ENCODE measurements around the gene TMEM200A. TPM values are rescaled to one million over a fixed set of nuclear protein-coding genes. Genes with fewer than 3 reads are reported as not detected.
A peak's percentile ranks its signal among the peaks of the same experiment; 100 is the strongest.

TMEM200A gene
- total RNA-seq, 1 experiment from 2014 or later, result 0.40 TPM

DNA sequence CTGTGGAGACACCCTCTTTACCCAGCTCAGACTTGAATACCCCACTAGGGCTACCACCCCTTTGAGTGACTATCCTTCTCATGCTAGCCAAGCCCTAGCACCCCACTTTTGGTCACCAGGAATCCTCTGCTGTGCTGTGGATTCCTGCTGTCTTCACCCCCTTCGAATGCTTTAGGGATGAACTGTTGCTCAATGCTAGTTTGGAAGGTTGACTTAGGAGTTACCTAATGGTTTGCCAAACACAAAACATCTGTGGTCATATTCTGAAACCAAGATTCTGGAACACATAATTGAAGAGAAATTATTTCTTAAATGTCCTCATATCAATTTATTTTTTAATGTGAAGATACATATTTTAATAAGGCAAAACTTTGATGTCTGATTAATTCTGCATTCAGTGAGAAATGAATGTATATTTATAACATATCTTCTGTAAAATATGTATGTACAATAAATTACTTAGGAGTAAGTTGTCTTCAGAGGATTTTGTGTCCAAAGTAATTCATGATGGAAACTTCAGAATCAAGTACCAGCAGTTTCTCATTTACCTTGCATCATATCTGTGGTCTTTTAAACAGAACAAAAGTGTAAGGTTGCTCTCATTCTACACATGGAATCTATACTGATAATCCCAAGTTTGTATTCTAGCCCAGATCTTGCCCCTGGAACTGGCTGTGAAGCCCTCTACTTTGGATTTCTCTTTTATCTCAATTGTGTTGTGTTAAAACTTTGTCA, 46.9 kb downstream of the TMEM200A start:
- intact Hi-C loops (cut with micrococcal nuclease), result no loop called here
- Histone ChIP-seq H3K4me1 (ENCODE audit: insufficient read depth, low read length) (no peaks in the 10 kb centered on the region), H3K9me3 (ENCODE audit: low read length) (no peaks in the 10 kb centered on the region), H3K9me2 (replicated peaks; ENCODE audit: low read length) (no peaks in the 10 kb centered on the region), H3K79me2 (ENCODE audit: low read length) (no peaks in the 10 kb centered on the region), H3K9ac (ENCODE audit: low read length) (no peak overlapping the region), H3K36me3 (ENCODE audit: low read depth, low read length) (no peaks in the 10 kb centered on the region), H3K27me3 (ENCODE audit: low read length) (no peaks in the 10 kb centered on the region), H3F3A (ENCODE audit: low read length, unreplicated experiment) (no peaks in the 10 kb centered on the region), H3K27ac (ENCODE audit: low read length) (no peak overlapping the region), H2AFZ (ENCODE audit: low read length) (no peak overlapping the region), H3K4me3 (ENCODE audit: low read length) (no peak overlapping the region), H3K4me2 (ENCODE audit: low read length) (no peak overlapping the region), H4K20me1 (ENCODE audit: low read length) (no peaks in the 10 kb centered on the region)
- POLR2A ChIA-PET (ENCODE audit: unreplicated experiment), result no interaction called here
- ATAC-seq (no peak), DNase-seq (no peak)
- CTCF ChIA-PET, result no interaction called here
- TF ChIP-seq, protein P1, sequence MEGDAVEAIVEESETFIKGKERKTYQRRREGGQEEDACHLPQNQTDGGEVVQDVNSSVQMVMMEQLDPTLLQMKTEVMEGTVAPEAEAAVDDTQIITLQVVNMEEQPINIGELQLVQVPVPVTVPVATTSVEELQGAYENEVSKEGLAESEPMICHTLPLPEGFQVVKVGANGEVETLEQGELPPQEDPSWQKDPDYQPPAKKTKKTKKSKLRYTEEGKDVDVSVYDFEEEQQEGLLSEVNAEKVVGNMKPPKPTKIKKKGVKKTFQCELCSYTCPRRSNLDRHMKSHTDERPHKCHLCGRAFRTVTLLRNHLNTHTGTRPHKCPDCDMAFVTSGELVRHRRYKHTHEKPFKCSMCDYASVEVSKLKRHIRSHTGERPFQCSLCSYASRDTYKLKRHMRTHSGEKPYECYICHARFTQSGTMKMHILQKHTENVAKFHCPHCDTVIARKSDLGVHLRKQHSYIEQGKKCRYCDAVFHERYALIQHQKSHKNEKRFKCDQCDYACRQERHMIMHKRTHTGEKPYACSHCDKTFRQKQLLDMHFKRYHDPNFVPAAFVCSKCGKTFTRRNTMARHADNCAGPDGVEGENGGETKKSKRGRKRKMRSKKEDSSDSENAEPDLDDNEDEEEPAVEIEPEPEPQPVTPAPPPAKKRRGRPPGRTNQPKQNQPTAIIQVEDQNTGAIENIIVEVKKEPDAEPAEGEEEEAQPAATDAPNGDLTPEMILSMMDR (conservative IDR thresholded peaks at IDR 0.05; ENCODE audit: low read depth, low read length), result no peak
- no peak for TF ChIP-seq EZH2phosphoT487 (IDR thresholded peaks at IDR 0.05; ENCODE audit: borderline replicate concordance, low read length)
- TF ChIP-seq EZH2 (IDR thresholded peaks at IDR 0.05; ENCODE audit: low read length, unreplicated experiment), result no peak
- no TSS peak for BruUV-seq (replicated peaks)

DNA sequence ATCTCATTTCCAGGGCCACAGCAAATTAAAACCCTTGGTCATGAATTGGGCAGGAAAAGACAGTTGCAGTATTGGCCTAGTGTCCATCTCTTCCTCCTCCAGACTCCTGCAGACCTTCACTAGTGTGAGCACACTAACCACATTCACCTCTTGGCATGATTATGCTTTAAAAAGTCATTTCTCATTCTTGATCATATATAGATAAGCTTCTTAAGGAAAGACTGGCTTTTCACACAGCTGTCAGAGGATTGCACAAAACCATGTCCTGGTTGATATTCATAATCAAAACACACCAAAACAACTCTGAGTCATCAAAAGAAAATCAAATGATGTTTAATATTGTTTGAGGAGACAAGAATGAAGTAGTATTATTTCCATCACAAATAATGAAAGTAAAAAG, 52.1 kb downstream of the TMEM200A start:
- H4K20me1 ChIP-seq (ENCODE audit: low read length), result no peaks in the 10 kb centered on the region
- H3K4me3 ChIP-seq (ENCODE audit: low read length), result no peak overlapping the region
- H3K9ac ChIP-seq (ENCODE audit: low read length), result no peak overlapping the region
- H3K79me2 ChIP-seq (ENCODE audit: low read length), result no peaks in the 10 kb centered on the region
- no peaks in the 10 kb centered on the region for H3K9me2 ChIP-seq (replicated peaks; ENCODE audit: low read length)
- no TSS peak for BruUV-seq (replicated peaks)
- no peak overlapping the region for H3K27ac ChIP-seq (ENCODE audit: low read length)
- H3F3A ChIP-seq (ENCODE audit: low read length, unreplicated experiment), result no peaks in the 10 kb centered on the region
- no peak overlapping the region for H3K4me2 ChIP-seq (ENCODE audit: low read length)
- no peaks in the 10 kb centered on the region for H3K4me1 ChIP-seq (ENCODE audit: insufficient read depth, low read length)
- CTCF ChIA-PET, result no interaction called here
- ATAC-seq, result no peak
- POLR2A ChIA-PET (ENCODE audit: unreplicated experiment), result no interaction called here
- intact Hi-C loops (cut with micrococcal nuclease), result no loop called here
- no peaks in the 10 kb centered on the region for H3K9me3 ChIP-seq (ENCODE audit: low read length)
- no peaks in the 10 kb centered on the region for H3K36me3 ChIP-seq (ENCODE audit: low read depth, low read length)
- peak; percentile 22 for DNase-seq
- H3K27me3 ChIP-seq (ENCODE audit: low read length), result no peaks in the 10 kb centered on the region
- no peak overlapping the region for H2AFZ ChIP-seq (ENCODE audit: low read length)
- TF ChIP-seq EZH2phosphoT487 (IDR thresholded peaks at IDR 0.05; ENCODE audit: borderline replicate concordance, low read length) (no peak), EZH2 (IDR thresholded peaks at IDR 0.05; ENCODE audit: low read length, unreplicated experiment) (no peak)
- TF ChIP-seq, protein P1 (conservative IDR thresholded peaks at IDR 0.05; ENCODE audit: low read depth, low read length), result no peak

DNA sequence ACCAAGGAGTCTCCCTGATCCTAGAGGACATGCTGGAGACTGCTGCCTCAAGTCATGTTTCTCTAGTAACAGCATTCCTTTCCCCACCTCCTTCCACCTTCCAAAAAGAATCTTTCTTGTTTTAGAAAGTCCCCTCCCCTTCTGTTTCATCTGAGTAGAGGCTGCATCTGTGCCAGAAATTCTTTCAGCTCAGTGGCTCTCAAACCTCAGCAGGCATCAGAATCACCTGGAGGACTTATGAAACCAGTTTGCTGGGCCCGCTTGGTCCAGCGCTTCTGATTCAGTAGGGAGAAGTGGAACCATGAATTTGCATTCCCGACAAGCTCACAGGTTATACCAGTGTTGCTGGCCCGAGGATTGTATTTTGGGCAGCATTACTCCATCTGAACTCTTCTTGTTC, 55.1 kb downstream of the TMEM200A start:
- Histone ChIP-seq H3K4me1 (ENCODE audit: insufficient read depth, low read length) (no peaks in the 10 kb centered on the region), H3K4me3 (ENCODE audit: low read length) (no peak overlapping the region), H3K9me3 (ENCODE audit: low read length) (no peaks in the 10 kb centered on the region), H2AFZ (ENCODE audit: low read length) (no peak overlapping the region), H3K36me3 (ENCODE audit: low read depth, low read length) (no peaks in the 10 kb centered on the region), H3K27me3 (ENCODE audit: low read length) (0 out of 2 replicates have a peak, but pooled peaks cover 6% of the 10 kb centered on the region), H3K9me2 (replicated peaks; ENCODE audit: low read length) (no peaks in the 10 kb centered on the region), H3K9ac (ENCODE audit: low read length) (no peak overlapping the region), H4K20me1 (ENCODE audit: low read length) (no peaks in the 10 kb centered on the region), H3K79me2 (ENCODE audit: low read length) (no peaks in the 10 kb centered on the region), H3K27ac (ENCODE audit: low read length) (no peak overlapping the region), H3K4me2 (ENCODE audit: low read length) (no peak overlapping the region), H3F3A (ENCODE audit: low read length, unreplicated experiment) (no peaks in the 10 kb centered on the region)
- BruUV-seq (replicated peaks), result no TSS peak
- intact Hi-C loops (cut with micrococcal nuclease), result no loop called here
- TF ChIP-seq EZH2phosphoT487 (IDR thresholded peaks at IDR 0.05; ENCODE audit: borderline replicate concordance, low read length) (no peak), EZH2 (IDR thresholded peaks at IDR 0.05; ENCODE audit: low read length, unreplicated experiment) (no peak)
- TF ChIP-seq, protein P1 (conservative IDR thresholded peaks at IDR 0.05; ENCODE audit: low read depth, low read length), result no peak
- CTCF ChIA-PET, result no interaction called here
- no peak for ATAC-seq
- POLR2A ChIA-PET (ENCODE audit: unreplicated experiment), result no interaction called here
- no peak for DNase-seq
